HG02884 (cell line): ENCODE measurements around the gene PCCA.
"Not testable (repeated sequence)": the region's sequence is repeated elsewhere in the genome, so short reads cannot be mapped to it uniquely, and the experiment has no call there.

Source experiments
- ATAC-seq: cut with Tn5 transposase; IDR thresholded peaks from one replicate; pipeline ENCODE4 v1.9.1; 2021; ENCODE audit warnings: mild to moderate bottlenecking, moderate library complexity; ENCODE audit not compliant: unreplicated experiment

PCCA gene

DNA sequence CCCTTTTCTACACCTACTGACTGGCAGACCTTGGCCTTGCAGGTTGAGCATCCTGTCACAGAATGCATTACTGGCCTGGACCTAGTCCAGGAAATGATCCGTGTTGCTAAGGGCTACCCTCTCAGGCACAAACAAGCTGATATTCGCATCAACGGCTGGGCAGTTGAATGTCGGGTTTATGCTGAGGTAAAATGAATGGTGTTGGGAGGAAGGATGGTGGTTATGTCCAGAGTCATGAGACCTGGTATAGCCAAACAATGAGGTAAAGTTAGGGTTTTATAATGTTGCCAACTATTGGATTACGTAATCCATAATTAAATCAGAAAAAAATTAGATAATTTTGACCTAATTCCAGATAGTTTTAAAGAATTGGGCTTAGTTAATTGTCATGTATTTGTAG, 212.5 kb downstream of the PCCA start:
- ATAC-seq: no peak

GRCh38 chr13:100302391-100302790, 213.5 kb downstream of the PCCA start:
- no peak for ATAC-seq

- no peak for ATAC-seq
Measured at GRCh38 chr13:100304229-100304628, 215.3 kb downstream of the PCCA start.

DNA sequence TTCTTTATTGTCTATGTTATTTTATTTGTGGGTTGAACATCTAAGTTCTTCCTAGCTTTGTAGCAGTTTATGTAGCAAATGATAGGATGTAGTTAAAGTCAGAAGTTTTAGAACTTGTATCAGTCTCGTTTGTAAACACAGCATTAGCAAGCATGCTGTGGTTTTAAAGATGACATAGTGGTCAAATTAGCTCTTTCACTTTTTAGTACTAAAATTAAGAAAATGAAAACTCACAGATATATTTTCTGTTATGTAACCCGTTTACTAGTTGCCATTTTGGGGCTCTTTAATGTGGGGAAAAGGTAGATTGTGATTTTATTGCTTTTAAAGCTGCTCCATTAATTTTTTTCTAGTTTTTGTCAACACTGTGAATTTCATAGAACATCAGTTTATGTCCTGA, 216.5 kb downstream of the PCCA start:
- no peak for ATAC-seq

GRCh38 chr13:100306030-100306429, 217.1 kb downstream of the PCCA start:
- no peak for ATAC-seq

- ATAC-seq: no peak
Measured at GRCh38 chr13:100306434-100306999, 217.6 kb downstream of the PCCA start.

GRCh38 chr13:100314132-100314910, 225.4 kb downstream of the PCCA start:
- ATAC-seq: no peak

DNA sequence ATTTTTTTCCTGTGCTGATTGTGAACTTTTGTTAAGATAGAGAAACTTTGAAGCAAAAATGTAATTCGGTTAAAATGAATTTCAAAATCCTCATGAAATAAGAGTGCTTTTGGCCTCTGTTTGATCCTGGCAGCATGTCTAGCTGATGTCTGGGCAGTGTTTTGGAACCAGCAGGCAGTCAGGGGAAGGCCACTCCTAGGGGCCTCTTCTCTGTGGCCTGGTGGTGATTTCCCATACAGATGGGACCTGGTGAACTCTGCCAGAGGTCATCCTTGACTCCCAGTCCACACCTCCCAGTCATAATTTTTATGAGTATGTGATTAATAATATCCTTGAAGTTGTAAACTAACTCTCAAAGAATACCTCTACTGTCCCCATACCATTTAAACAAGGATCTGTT, 226.6 kb downstream of the PCCA start:
- ATAC-seq: no peak

GRCh38 chr13:100318473-100318872, 229.6 kb downstream of the PCCA start:
- not testable (repeated sequence) for ATAC-seq

DNA sequence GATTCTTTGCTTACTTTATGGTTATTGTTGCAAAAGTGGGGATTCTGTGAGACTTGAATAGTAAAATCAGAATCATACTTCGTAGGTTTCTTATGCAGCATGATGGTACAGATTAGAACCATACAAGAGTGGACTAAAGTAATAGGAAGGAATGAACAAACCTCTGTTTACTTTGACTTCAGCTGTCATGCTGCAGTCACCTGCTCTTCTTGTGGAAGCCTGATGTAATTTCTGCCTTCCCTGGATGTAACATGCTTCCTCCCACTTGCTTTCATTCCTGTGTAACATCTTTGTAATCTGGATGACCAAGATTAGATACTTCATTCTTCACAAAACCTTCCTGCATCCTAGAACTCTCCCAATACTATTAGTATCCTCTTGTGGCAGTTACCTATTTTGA, 235.0 kb downstream of the PCCA start:
- no peak for ATAC-seq

- ATAC-seq: no peak
Measured at GRCh38 chr13:100330662-100331061, 241.8 kb downstream of the PCCA start.

GRCh38 chr13:100333141-100333540, 244.2 kb downstream of the PCCA start:
- no peak for ATAC-seq

DNA sequence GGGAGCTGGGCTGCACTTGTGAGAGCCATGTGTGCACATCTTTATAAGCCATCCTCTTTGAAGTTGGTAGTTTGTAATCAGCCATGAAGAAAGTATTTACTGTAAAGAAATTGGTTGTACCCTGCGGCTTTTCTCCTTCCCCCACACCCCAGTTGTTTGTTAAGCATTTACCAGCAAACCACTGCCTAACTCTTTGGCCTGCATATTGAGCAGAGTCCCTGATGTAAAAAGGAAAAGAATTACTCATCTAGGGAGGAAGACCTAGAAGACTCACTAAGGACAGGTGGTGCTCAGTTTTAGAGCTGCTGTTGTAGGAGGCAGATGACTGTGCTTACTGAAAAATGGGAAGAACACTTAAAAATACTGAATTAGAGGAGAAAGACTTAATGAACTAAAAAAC, 245.3 kb downstream of the PCCA start:
- ATAC-seq: no peak

- no peak for ATAC-seq
Measured at GRCh38 chr13:100336795-100337516, 248.1 kb downstream of the PCCA start.

DNA sequence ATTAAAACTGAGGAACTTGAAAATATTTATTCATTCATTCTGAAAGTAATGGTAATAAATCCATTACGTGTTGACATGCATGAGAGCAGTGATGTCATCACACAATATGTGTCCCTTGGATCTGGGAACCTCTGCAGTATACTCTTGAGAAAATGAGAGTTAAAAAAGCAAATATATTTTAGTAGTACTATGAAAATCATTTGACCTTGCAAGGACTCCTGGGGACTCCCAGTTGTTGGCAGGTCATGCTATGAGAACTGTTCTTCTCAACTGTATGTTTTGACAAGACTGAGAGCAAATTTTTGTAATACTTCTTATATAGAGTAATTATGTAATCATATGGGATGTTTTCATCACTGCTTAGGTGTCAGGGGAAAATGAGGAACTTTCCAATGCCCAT, 249.4 kb downstream of the PCCA start:
- no peak for ATAC-seq

- no peak for ATAC-seq
Measured at GRCh38 chr13:100339411-100339940, 250.6 kb downstream of the PCCA start.

DNA sequence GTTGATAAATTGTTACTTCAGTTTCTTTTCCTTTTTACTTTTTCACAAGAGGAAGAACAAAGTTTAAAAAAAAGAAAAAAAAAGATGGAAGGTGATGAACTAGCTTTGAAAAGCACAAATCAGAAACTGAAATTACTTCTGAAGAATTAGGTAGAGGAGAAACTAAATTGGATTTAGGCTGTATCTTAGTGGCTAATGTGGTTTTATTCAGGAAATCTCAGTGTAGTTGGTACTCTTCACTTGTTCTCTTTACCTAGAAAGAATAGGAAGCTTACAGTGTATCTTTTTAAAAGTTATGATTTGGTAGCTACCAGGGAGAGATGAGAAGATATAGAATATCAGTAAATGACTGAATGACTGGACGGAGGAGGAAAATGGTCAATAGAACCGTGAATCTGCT, 252.0 kb downstream of the PCCA start:
- ATAC-seq: no peak

DNA sequence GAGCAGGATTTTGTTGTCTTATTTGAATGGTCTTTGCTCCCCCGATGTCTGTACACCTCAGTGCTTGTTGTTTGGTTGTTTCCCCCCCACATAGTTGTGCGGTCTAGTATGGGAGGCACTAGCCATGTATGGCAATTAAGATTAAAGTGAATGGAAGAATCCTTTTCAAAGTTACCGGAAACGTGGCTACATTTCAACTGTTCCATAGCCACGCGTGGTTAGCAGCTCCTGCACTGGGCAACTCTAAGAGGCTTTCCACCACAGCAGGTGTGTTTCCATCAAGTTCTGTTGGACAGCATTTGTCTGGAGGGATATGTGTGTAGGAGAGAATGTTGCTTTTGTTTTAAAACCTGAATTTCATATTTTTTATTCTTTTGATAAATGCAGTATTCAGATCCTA, 252.4 kb downstream of the PCCA start:
- ATAC-seq: no peak

- ATAC-seq: no peak
Measured at GRCh38 chr13:100344544-100344943, 255.7 kb downstream of the PCCA start.

DNA sequence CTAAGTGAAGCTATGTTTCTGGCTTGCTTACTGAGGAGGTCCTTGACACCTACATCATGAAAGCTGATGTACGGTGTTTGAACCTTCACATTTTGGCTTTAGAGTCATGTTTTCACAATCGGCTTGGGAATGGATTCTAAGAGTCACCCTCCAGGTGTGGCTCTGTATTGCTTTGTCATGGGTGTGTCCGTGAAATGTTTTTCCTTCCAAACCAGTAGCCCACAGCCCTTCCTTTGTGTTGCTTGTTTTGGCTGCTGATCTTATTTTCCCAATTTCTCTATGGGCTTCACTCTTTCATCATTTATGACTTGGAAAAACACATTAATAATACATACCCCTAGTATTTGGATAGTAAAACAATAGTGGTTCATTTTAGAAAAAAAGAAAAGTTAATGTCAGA, 259.1 kb downstream of the PCCA start:
- no peak for ATAC-seq

- ATAC-seq: no peak
Measured at GRCh38 chr13:100349594-100349993, 260.7 kb downstream of the PCCA start.

DNA sequence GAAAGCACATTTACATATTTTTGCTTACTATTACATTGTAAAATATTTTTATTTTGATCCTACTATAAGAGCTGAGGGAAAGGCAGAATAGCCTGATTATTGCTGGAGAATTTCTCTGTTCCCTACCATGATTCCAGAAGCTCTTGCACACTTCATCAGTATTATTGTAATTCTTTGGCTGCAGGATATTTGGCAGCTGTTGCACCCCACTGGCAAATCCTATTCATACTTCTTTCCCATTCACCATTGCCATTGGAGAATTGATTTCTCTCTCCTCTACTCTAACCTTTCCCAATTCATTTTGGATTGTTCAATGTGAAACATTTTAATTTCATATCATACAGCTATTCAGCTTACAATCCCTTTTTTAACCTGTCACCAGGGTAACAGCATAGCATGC, 261.7 kb downstream of the PCCA start:
- ATAC-seq: no peak
